ENCODE results near the gene AVEN. TPM values are rescaled to one million over a fixed set of nuclear protein-coding genes. Genes with fewer than 3 reads are reported as not detected.

AVEN gene
- total and polyA plus RNA-seq, 2 donors from 2014 or later = 6.4 to 7.1 TPM

DNA sequence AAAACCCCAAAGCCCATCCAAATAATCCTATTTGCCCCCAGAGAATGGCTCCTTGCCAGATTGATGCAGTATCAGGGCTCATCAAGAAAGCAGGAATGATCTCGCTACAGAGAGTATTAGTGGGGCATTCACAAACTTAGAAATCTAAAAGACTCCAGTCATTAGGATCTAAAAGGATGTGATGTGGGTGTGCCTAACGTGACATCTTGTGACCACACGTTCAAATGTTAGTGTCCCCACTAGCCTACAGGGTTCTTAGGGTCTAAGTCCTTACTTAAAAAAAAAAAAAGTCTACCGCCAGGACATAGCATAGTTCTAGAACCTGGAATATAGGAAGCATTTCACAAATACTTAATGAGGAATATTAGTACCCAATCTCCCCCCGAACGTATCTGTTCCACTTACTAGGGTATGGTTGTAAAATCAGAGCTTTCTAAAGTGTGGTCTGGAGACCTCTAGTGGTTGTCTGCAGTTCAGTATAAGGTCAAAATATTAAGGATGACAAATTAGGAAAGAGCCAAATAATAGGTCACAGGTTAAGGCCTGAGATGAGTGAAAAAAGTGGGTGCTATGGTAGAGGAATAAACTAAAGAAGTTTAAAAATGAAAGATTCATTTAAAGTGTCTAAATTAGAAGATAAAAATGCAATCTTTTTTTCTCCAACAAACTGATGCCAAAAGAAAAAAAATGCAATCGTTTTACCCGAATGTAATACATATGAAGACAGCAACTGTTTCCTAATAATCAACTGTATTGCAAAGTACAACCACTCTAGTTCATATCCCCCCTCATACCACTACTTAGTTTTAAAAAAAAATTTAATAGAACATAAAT is 75.0 kb downstream of the AVEN start:
- TF ChIP-seq, protein P1, sequence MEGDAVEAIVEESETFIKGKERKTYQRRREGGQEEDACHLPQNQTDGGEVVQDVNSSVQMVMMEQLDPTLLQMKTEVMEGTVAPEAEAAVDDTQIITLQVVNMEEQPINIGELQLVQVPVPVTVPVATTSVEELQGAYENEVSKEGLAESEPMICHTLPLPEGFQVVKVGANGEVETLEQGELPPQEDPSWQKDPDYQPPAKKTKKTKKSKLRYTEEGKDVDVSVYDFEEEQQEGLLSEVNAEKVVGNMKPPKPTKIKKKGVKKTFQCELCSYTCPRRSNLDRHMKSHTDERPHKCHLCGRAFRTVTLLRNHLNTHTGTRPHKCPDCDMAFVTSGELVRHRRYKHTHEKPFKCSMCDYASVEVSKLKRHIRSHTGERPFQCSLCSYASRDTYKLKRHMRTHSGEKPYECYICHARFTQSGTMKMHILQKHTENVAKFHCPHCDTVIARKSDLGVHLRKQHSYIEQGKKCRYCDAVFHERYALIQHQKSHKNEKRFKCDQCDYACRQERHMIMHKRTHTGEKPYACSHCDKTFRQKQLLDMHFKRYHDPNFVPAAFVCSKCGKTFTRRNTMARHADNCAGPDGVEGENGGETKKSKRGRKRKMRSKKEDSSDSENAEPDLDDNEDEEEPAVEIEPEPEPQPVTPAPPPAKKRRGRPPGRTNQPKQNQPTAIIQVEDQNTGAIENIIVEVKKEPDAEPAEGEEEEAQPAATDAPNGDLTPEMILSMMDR (IDR thresholded peaks at IDR 0.05; ENCODE audit: borderline replicate concordance, extremely low read depth, insufficient read depth) = peak; percentile 49
- H3K4me1 ChIP-seq (ENCODE audit: control insufficient read depth in 2 of 3, insufficient read depth in 2 of 3, low read depth in 1 of 3, low read length in 3 of 3) = no peaks in the 10 kb centered on the region
- DNase-seq = peak in 1 of 5 donors; percentile 49
- no peaks in the 10 kb centered on the region for H3K9me3 ChIP-seq (ENCODE audit: control insufficient read depth in 2 of 3, insufficient read depth in 1 of 3, low read length in 3 of 3)
- no peak overlapping the region for H3K9ac ChIP-seq (ENCODE audit: low read length in 3 of 3)
- H3K27me3 ChIP-seq (ENCODE audit: control insufficient read depth, insufficient read depth, low read length) = no peaks in the 10 kb centered on the region
- no peak overlapping the region for H3K27ac ChIP-seq (ENCODE audit: low read depth in 2 of 2, low read length in 2 of 2)
- H3K36me3 ChIP-seq (ENCODE audit: control insufficient read depth in 2 of 3, insufficient read depth in 3 of 3, low read length in 3 of 3) = no peaks in the 10 kb centered on the region
- no peak for FAIRE-seq
- intact Hi-C loops (cut with DNase I) = loop anchor here (10.0 kb wide), 1 partner anchor 219 kb away; no protein-coding TSS in a partner anchor
- H3K4me3 ChIP-seq (ENCODE audit: low read length in 3 of 3) = no peak overlapping the region

DNA sequence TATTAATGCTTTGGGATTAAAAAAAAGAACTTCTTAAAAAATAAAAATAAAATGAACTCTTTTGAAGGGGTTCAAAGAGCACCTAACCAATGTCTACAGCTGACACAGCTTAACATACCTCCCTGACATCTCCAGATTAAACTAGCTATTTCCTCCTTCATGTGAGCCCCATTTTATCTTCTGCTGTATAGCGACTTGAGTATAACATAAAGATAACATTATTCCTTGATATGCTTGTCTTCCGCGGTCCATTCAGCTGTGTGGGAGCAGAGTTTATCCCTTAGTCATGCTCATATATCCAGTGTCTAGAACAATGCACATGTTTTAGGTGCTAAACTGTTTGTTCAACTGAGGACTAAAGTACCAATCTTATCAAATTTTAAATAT is 78.5 kb downstream of the AVEN start:
- TF ChIP-seq, protein P1 (IDR thresholded peaks at IDR 0.05; ENCODE audit: borderline replicate concordance, extremely low read depth, insufficient read depth) = no peak
- DNase-seq = no peak
- Histone ChIP-seq H3K9ac (ENCODE audit: low read length in 3 of 3) (no peak overlapping the region), H3K27ac (ENCODE audit: low read depth in 2 of 2, low read length in 2 of 2) (no peak overlapping the region), H3K36me3 (ENCODE audit: control insufficient read depth in 2 of 3, insufficient read depth in 3 of 3, low read length in 3 of 3) (no peaks in the 10 kb centered on the region), H3K4me1 (ENCODE audit: control insufficient read depth in 2 of 3, insufficient read depth in 2 of 3, low read depth in 1 of 3, low read length in 3 of 3) (peaks cover 0 to 2% (median 0%) of the 10 kb centered on the region in 3 donors), H3K9me3 (ENCODE audit: control insufficient read depth in 2 of 3, insufficient read depth in 1 of 3, low read length in 3 of 3) (no peaks in the 10 kb centered on the region), H3K4me3 (ENCODE audit: low read length in 3 of 3) (no peak overlapping the region), H3K27me3 (ENCODE audit: control insufficient read depth, insufficient read depth, low read length) (no peaks in the 10 kb centered on the region)
- FAIRE-seq = no peak
- intact Hi-C loops (cut with DNase I) = loop anchor here (10.0 kb wide), 1 partner anchor 216 kb away; no protein-coding TSS in a partner anchor

DNA sequence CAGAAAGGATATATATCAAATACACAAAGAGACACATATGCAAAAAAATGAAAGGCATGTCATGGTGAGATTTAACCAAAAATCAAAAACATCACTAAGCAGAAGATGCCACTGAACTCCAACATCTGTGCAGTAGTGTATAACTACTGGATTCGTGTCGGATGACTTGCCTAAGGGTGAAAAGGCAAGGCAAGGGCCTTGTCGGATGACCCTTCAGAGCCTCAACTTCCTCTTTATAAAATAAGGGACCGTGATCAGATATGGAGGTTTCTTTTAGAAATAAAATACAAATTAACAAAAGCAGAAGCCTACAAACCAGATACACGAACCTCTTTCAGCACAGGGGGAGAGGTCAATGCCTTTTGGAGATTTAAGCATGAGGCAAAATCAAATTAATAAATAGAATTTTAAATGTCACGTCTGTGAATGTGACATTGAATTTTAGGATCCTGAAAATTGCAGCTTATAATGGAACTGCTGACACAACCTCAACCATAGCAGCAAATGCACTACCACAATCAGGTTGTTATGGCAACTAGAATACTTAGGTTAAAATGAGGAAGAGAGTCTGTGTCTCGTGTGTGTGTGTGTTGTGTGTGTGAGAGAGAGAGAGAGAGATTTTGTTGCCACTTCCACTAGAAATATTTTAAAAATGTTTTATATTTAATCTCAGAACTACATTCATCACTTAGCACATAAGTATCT is 79.0 kb downstream of the AVEN start:
- TF ChIP-seq, protein P1 (IDR thresholded peaks at IDR 0.05; ENCODE audit: borderline replicate concordance, extremely low read depth, insufficient read depth) = no peak
- H3K27me3 ChIP-seq (ENCODE audit: control insufficient read depth, insufficient read depth, low read length) = no peaks in the 10 kb centered on the region
- H3K4me1 ChIP-seq (ENCODE audit: control insufficient read depth in 2 of 3, insufficient read depth in 2 of 3, low read depth in 1 of 3, low read length in 3 of 3) = peaks cover 0 to 2% (median 0%) of the 10 kb centered on the region in 3 donors
- H3K9me3 ChIP-seq (ENCODE audit: control insufficient read depth in 2 of 3, insufficient read depth in 1 of 3, low read length in 3 of 3) = no peaks in the 10 kb centered on the region
- H3K36me3 ChIP-seq (ENCODE audit: control insufficient read depth in 2 of 3, insufficient read depth in 3 of 3, low read length in 3 of 3) = no peaks in the 10 kb centered on the region
- no peak overlapping the region for H3K4me3 ChIP-seq (ENCODE audit: low read length in 3 of 3)
- intact Hi-C loops (cut with DNase I) = loop anchor here (10.0 kb wide), 1 partner anchor 215 kb away; no protein-coding TSS in a partner anchor
- FAIRE-seq (no peak), DNase-seq (no peak)
- no peak overlapping the region for H3K9ac ChIP-seq (ENCODE audit: low read length in 3 of 3)
- H3K27ac ChIP-seq (ENCODE audit: low read depth in 2 of 2, low read length in 2 of 2) = no peak overlapping the region
